Putamen (tissue), 1 donor: ENCODE data around the gene PCBP3.
"Not testable (repeated sequence)": the region's sequence is repeated elsewhere in the genome, so short reads cannot be mapped to it uniquely, and the experiment has no call there.

Source experiments
- DNase-seq: peaks from one replicate; pipeline ENCODE4 v3.0.0-alpha.2; 2016; ENCODE audit warnings: low spot score

PCBP3 gene

GRCh38 chr21:45947296-45947695 is 303.8 kb downstream of the PCBP3 start:
- DNase-seq = no peak

- no peak for DNase-seq
Observed at GRCh38 chr21:45947716-45948255, 304.3 kb downstream of the PCBP3 start.

- DNase-seq = no peak
Observed at GRCh38 chr21:45948576-45949141, 305.1 kb downstream of the PCBP3 start.

GRCh38 chr21:45949928-45950739 is 306.6 kb downstream of the PCBP3 start:
- DNase-seq = no peak

GRCh38 chr21:45950740-45951515 is 307.4 kb downstream of the PCBP3 start:
- DNase-seq = no peak

GRCh38 chr21:45951676-45952075 is 308.2 kb downstream of the PCBP3 start:
- no peak for DNase-seq

GRCh38 chr21:45952527-45952926 is 309.0 kb downstream of the PCBP3 start:
- DNase-seq = not testable (repeated sequence)

- DNase-seq = no peak
Observed at GRCh38 chr21:45952974-45953373, 309.4 kb downstream of the PCBP3 start.

GRCh38 chr21:45954261-45954660 is 310.7 kb downstream of the PCBP3 start:
- DNase-seq = no peak

GRCh38 chr21:45954921-45955320 is 311.4 kb downstream of the PCBP3 start:
- no peak for DNase-seq

GRCh38 chr21:45957551-45957950 is 314.0 kb downstream of the PCBP3 start:
- DNase-seq = no peak

- no peak for DNase-seq
Observed at GRCh38 chr21:45957981-45958600, 314.6 kb downstream of the PCBP3 start.

- no peak for DNase-seq
Observed at GRCh38 chr21:45959182-45959581, 315.7 kb downstream of the PCBP3 start.

GRCh38 chr21:45959779-45960390 is 316.4 kb downstream of the PCBP3 start:
- no peak for DNase-seq

- DNase-seq = not testable (repeated sequence)
Observed at GRCh38 chr21:45961408-45961807, 317.9 kb downstream of the PCBP3 start.

- no peak for DNase-seq
Observed at GRCh38 chr21:45962531-45963231, 319.2 kb downstream of the PCBP3 start.

GRCh38 chr21:45963232-45963570 is 319.7 kb downstream of the PCBP3 start:
- DNase-seq = no peak

- DNase-seq = no peak
Observed at GRCh38 chr21:45964649-45965048, 321.1 kb downstream of the PCBP3 start.

- no peak for DNase-seq
Observed at GRCh38 chr21:45965084-45965809, 321.7 kb downstream of the PCBP3 start.

- no peak for DNase-seq
Observed at GRCh38 chr21:45966791-45967394, 323.4 kb downstream of the PCBP3 start.
